Measurements from ENCODE around the gene JADE1.

DNA sequence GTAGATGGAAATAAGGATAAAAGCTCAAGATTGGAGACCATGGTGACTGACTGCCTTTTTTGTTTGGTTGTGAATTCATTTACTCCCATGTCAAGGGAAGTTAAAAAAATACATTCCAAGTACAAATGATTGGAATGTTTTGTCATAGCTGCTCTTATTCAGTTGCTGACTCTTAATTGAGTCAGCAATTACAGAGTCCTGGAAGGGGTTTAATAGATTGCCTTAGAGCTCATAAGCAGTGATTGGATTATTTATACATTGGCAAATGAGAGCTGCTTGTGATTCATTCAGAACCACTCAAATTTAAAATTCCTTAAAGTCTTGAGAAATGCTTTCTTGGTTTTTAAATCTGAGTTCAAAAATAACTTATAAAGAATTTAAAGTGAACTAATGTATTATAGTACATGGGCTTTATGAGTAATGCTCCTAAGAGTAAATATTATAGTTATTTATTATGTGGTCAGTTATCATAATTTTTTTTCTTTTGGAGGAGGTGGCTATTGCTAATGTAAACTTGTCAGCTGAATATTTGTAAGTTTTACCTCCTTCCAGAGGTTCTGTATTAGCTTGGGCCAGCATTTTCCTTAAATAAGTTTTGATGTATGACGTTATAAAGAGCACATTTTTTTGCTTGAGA is 13.6 kb downstream of the JADE1 start:
- TF ChIP-seq HMGXB4 (CRISPR knock-in tag; IDR thresholded peaks at IDR 0.05; ENCODE audit: borderline replicate concordance) (no peak), ZFP36 (IDR thresholded peaks at IDR 0.05; ENCODE audit: borderline replicate concordance, partially characterized antibody) (no peak), EP300 (IDR thresholded peaks at IDR 0.05) (no peak), CTCF (IDR thresholded peaks at IDR 0.05) (no peak), CBX2 (IDR thresholded peaks at IDR 0.05; ENCODE audit: borderline replicate concordance, low read depth) (no peak), NR3C1 (IDR thresholded peaks at IDR 0.05) (no peak)
